Keratinocyte (primary cell): ENCODE data around the gene ATP1A1. TPM values are rescaled to one million over a fixed set of nuclear protein-coding genes. Genes with fewer than 3 reads are reported as not detected.

Experiments used
- DNase-seq: peaks from one replicate; pipeline ENCODE4 v3.0.0-alpha.2; 2011; ENCODE audit warnings: low read depth, missing footprints, low spot score
- FAIRE-seq: peaks from 2 replicates; lab custom pipeline; 2011; peaks lifted over from hg19 to GRCh38; lab: Jason Lieb, UNC
- H2AFZ ChIP-seq: 2 replicates; pipeline ENCODE4 v1.6.0; 2012; ENCODE audit warnings: low read length, control low read depth, inconsistent platforms; ENCODE audit not compliant: control insufficient read depth
- H3K27ac ChIP-seq: 2 replicates; pipeline ENCODE4 v1.5.1; 2011; ENCODE audit warnings: low read length; ENCODE audit not compliant: control insufficient read depth, insufficient read depth
- H3K27me3 ChIP-seq: 3 replicates; pipeline ENCODE4 v1.6.0; 2011; ENCODE audit warnings: low read length; ENCODE audit not compliant: control insufficient read depth, insufficient read depth; ENCODE audit errors: extremely low read depth
- H3K36me3 ChIP-seq, 2 experiments: 2 replicates in 1 of 2; 3 replicates in 1 of 2; pipeline ENCODE4 v1.5.1; 2011; ENCODE audit warnings: low read length in 2 of 2, mild to moderate bottlenecking in 1 of 2; ENCODE audit not compliant: control insufficient read depth in 2 of 2, insufficient read depth in 2 of 2; ENCODE audit errors: extremely low read depth in 1 of 2
- H3K4me1 ChIP-seq: 3 replicates; pipeline ENCODE4 v1.5.1; 2011; ENCODE audit warnings: low read length; ENCODE audit not compliant: control insufficient read depth, insufficient read depth; ENCODE audit errors: extremely low read depth
- H3K4me2 ChIP-seq: 3 replicates; pipeline ENCODE4 v1.6.0; 2011; ENCODE audit warnings: low read depth, low read length; ENCODE audit not compliant: control insufficient read depth, insufficient read depth; ENCODE audit errors: extremely low read depth
- H3K4me3 ChIP-seq, 3 experiments: fragments of 200-600 bp in 1 of 3; sonication (generic) in 1 of 3; 2 replicates in 2 of 3; 3 replicates in 1 of 3; pipeline ENCODE4 v1.5.1; 2011 to 2016; ENCODE audit warnings: low read length in 3 of 3, mild to moderate bottlenecking in 3 of 3, control low read depth in 2 of 3, inconsistent platforms in 1 of 3, low read depth in 1 of 3, mixed read lengths in 1 of 3, mixed run types in 1 of 3, moderate library complexity in 1 of 3; ENCODE audit not compliant: control insufficient read depth in 2 of 3, insufficient read depth in 2 of 3; ENCODE audit errors: extremely low read depth in 1 of 3
- H3K79me2 ChIP-seq: 2 replicates; pipeline ENCODE4 v1.6.0; 2012; ENCODE audit warnings: low read length; ENCODE audit not compliant: control insufficient read depth, insufficient read depth
- H3K9ac ChIP-seq: 3 replicates; pipeline ENCODE4 v1.6.0; 2011; ENCODE audit warnings: low read length; ENCODE audit not compliant: control insufficient read depth, insufficient read depth; ENCODE audit errors: extremely low read depth
- H3K9me1 ChIP-seq: 3 replicates; pipeline ENCODE4 v1.6.0; 2011; ENCODE audit warnings: low read length; ENCODE audit not compliant: control insufficient read depth, insufficient read depth; ENCODE audit errors: extremely low read depth
- H3K9me3 ChIP-seq: 2 replicates; pipeline ENCODE4 v1.5.1; 2012; ENCODE audit warnings: low read depth, low read length; ENCODE audit not compliant: control insufficient read depth
- H4K20me1 ChIP-seq: 3 replicates; pipeline ENCODE4 v1.6.0; 2011; ENCODE audit warnings: low read length; ENCODE audit not compliant: control insufficient read depth, insufficient read depth; ENCODE audit errors: extremely low read depth
- CTCF ChIP-seq, 3 experiments: IDR thresholded peaks in 1 of 3; conservative IDR thresholded peaks in 1 of 3; optimal IDR thresholded peaks in 1 of 3; 2 replicates in 2 of 3; 3 replicates in 1 of 3; pipeline versions ENCODE3 to v1.5.1; 2011; ENCODE audit warnings: low read length in 3 of 3, mild to moderate bottlenecking in 3 of 3, moderate library complexity in 2 of 3, control low read depth in 1 of 3, inconsistent platforms in 1 of 3; ENCODE audit not compliant: insufficient read depth in 2 of 3; ENCODE audit errors: extremely low read depth in 1 of 3
- EZH2 ChIP-seq: IDR thresholded peaks from one replicate; pipeline ENCODE4 v1.6.1; 2012; ENCODE audit warnings: inconsistent platforms, mild to moderate bottlenecking, low read length, moderate library complexity
- dilution Hi-C: fragments of 300-500 bp; cut with MboI; formaldehyde crosslinking; loops from one replicate; pipeline ENCODE4 v1.7.0; 2020; ENCODE audit warnings: low sequenced_read_pairs; ENCODE audit not compliant: extremely low pct_ligation_motif_present
- polyA plus RNA-seq, 5 experiments: library from polyadenylated mRNA; depleted of rRNA in 3 of 5; stranded (reverse) in 3 of 5; stranded (forward) in 1 of 5; unstranded in 1 of 5; fragments of >200 nt; gene quantifications; 1 replicate in 1 of 5; 2 replicates in 3 of 5; 3 replicates in 1 of 5; pipeline versions ENCODE4 v1.2.1 to v1.2.3, GENCODE V29; 2011 to 2012; ENCODE audit warnings: missing spikeins in 2 of 5, low read depth in 1 of 5, low replicate concordance in 1 of 5

Gene ATP1A1
- polyA plus RNA-seq, 1 donor (not counting 4 experiments of a cell fraction or from before 2014, with no cell fraction given) = 357 TPM

DNA sequence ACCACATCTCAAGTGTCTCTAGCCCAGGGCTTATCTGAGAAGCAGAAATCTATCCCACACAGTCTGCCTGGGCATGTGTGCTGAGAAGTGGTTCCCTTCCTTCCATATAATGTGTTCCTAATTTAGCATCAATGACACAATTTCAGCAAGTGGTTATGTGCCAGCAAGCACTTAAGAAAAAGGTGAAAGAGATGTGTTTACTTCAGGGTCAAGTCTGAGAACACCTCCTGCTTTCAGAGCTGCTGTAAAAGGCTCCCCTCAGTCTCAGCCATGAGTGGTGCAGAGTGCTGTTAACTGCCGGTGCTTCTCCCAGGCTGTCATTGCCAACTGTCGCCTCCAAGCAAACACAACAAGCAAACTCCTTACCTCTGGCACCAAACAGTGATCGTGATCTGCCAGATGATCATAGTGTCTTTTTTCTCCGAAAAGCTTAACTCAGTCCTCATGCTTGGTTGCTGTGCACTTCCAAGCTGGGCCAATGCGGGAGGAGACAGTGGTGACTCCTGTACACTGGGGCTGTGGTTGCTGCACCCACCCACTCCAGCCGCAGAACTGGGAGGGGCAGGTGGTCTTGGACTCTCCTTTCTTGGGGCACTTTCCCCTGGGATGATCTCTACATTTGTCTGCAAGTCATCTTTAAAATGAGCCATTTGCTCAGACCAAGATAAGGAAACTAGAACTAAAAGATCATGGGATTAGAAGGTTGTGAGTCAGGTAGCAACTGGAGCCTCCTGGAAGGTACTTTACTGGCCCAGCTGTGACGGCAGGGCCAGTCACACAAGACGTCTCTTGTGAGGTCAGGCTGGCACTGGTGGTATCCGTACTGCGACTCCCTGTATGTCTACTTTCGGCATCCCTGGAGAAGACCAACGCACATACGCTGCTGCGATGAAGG is 32.4 kb downstream of the ATP1A1 start:
- no peaks in the 10 kb centered on the region for H3K79me2 ChIP-seq
- H3K9ac ChIP-seq = no peak overlapping the region
- DNase-seq = no peak
- H2AFZ ChIP-seq = no peak overlapping the region
- peaks cover 14% of the 10 kb centered on the region for H4K20me1 ChIP-seq
- H3K4me3 ChIP-seq = no peak overlapping the region
- dilution Hi-C loops = no loop called here
- H3K9me1 ChIP-seq = peaks cover 2% of the 10 kb centered on the region
- no peak for FAIRE-seq
- H3K9me3 ChIP-seq = no peaks in the 10 kb centered on the region
- H3K36me3 ChIP-seq = peaks cover 46 to 57% of the 10 kb centered on the region in 2 experiments
- TF ChIP-seq EZH2 (no peak), CTCF (optimal IDR thresholded peaks at IDR 0.05 in 1 of 3, IDR thresholded peaks at IDR 0.05 in 1 of 3, conservative IDR thresholded peaks at IDR 0.05 in 1 of 3; ENCODE audit: extremely low read depth in 1 of 3, insufficient read depth in 2 of 3, low read length in 3 of 3) (no peak)
- H3K4me1 ChIP-seq = peaks cover 43% of the 10 kb centered on the region
- H3K27me3 ChIP-seq = no peaks in the 10 kb centered on the region
- H3K27ac ChIP-seq = no peak overlapping the region
- H3K4me2 ChIP-seq = no peak overlapping the region

GRCh38 chr1:116407033-116407432 is 34.0 kb downstream of the ATP1A1 start:
- DNase-seq = no peak
- H3K9ac ChIP-seq = no peak overlapping the region
- H2AFZ ChIP-seq = no peak overlapping the region
- H4K20me1 ChIP-seq = peaks cover 14% of the 10 kb centered on the region
- no peak for FAIRE-seq
- no peak for TF ChIP-seq CTCF (optimal IDR thresholded peaks at IDR 0.05 in 1 of 3, IDR thresholded peaks at IDR 0.05 in 1 of 3, conservative IDR thresholded peaks at IDR 0.05 in 1 of 3; ENCODE audit: extremely low read depth in 1 of 3, insufficient read depth in 2 of 3, low read length in 3 of 3)
- TF ChIP-seq EZH2 = no peak
- H3K4me1 ChIP-seq = peaks cover 47% of the 10 kb centered on the region
- peaks cover 2% of the 10 kb centered on the region for H3K9me1 ChIP-seq
- H3K27ac ChIP-seq = no peak overlapping the region
- no peak overlapping the region for H3K4me2 ChIP-seq
- no peaks in the 10 kb centered on the region for H3K9me3 ChIP-seq
- no peaks in the 10 kb centered on the region for H3K27me3 ChIP-seq
- H3K79me2 ChIP-seq = no peaks in the 10 kb centered on the region
- H3K4me3 ChIP-seq = no peak overlapping the region
- peaks cover 35 to 46% of the 10 kb centered on the region in 2 experiments for H3K36me3 ChIP-seq
- dilution Hi-C loops = no loop called here
